BE2C (cell line): ENCODE data around the gene FILIP1.

Experiments
- DNase-seq: peaks from one replicate; pipeline ENCODE4 v3.0.0-alpha.2; 2020
- H3K27me3 ChIP-seq: fragments of 250-450 bp; sonication (Bioruptor Pico); 2 replicates; pipeline ENCODE4 v1.5.1; 2020; ENCODE audit warnings: mild to moderate bottlenecking
- H3K36me3 ChIP-seq: fragments of 250-450 bp; sonication (Bioruptor Pico); 2 replicates; pipeline ENCODE4 v1.5.1; 2020; ENCODE audit warnings: mild to moderate bottlenecking
- H3K4me1 ChIP-seq: fragments of 250-450 bp; sonication (Bioruptor Pico); 2 replicates; pipeline ENCODE4 v1.5.1; 2020
- H3K4me3 ChIP-seq: 2 replicates; pipeline ENCODE4 v1.5.1; 2011; ENCODE audit warnings: low read depth, low read length
- H3K9me3 ChIP-seq: fragments of 250-450 bp; sonication (Bioruptor Pico); 2 replicates; pipeline ENCODE4 v1.5.1; 2020
- TF ChIP-seq, protein P1 (sequence below): IDR thresholded peaks from 2 replicates; pipeline ENCODE4 v1.5.1; 2012; ENCODE audit warnings: mild to moderate bottlenecking, low read depth, low read length

Gene FILIP1

DNA sequence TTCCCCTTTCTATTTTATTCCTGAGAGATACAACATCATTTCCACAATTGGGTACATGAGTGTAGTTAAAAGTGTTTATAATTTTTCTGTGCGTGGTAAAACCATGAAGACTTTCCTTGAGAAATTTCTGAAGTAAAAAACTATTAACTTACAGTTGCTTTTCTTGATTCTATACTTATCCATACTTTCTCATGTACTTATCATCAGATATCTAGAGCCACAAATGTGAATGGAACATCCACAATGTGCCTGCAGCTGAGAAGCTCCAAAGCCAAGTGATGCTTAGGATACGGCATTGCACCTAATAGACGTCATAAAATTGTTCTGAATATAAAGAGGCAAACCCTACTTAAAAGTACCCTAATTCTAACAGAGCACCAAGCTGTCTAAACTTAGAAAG, 2.9 kb downstream of the FILIP1 start:
- no peaks in the 10 kb centered on the region; the same call in 1 of the 2 replicates for H3K9me3 ChIP-seq
- H3K4me1 ChIP-seq = no peaks in the 10 kb centered on the region
- no peaks in the 10 kb centered on the region for H3K36me3 ChIP-seq
- peaks cover 24% of the 10 kb centered on the region for H3K27me3 ChIP-seq
- H3K4me3 ChIP-seq = no peak overlapping the region
- DNase-seq = no peak
- TF ChIP-seq, protein P1, sequence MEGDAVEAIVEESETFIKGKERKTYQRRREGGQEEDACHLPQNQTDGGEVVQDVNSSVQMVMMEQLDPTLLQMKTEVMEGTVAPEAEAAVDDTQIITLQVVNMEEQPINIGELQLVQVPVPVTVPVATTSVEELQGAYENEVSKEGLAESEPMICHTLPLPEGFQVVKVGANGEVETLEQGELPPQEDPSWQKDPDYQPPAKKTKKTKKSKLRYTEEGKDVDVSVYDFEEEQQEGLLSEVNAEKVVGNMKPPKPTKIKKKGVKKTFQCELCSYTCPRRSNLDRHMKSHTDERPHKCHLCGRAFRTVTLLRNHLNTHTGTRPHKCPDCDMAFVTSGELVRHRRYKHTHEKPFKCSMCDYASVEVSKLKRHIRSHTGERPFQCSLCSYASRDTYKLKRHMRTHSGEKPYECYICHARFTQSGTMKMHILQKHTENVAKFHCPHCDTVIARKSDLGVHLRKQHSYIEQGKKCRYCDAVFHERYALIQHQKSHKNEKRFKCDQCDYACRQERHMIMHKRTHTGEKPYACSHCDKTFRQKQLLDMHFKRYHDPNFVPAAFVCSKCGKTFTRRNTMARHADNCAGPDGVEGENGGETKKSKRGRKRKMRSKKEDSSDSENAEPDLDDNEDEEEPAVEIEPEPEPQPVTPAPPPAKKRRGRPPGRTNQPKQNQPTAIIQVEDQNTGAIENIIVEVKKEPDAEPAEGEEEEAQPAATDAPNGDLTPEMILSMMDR = no peak

- Histone ChIP-seq H3K9me3 (no peaks in the 10 kb centered on the region; the same call in 1 of the 2 replicates), H3K27me3 (peaks cover 16% of the 10 kb centered on the region), H3K4me1 (no peaks in the 10 kb centered on the region), H3K36me3 (no peaks in the 10 kb centered on the region), H3K4me3 (no peak overlapping the region)
- TF ChIP-seq, protein P1 = no peak
- no peak for DNase-seq
These were observed 4.6 kb downstream of the FILIP1 start for GRCh38 chr6:75489025-75489424.

DNA sequence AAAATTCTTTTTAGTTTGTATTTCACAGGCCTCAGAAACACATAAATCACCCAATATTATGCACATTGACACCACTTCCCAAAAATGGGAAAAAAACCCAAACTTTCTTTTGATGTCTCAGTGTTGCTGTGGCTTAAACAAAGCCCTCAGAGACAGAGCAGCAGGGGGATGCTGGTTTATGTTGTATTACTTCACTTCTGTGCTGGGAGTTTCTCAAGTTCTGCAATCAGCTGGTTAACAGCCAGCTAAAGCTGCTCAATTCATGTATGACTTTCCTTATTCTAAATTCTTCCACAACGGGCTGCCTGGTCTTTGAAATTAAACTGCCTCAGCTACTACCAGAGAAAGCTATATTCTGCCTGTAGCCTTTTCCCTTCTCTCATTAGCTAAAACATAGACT, 5.6 kb downstream of the FILIP1 start:
- DNase-seq = no peak
- TF ChIP-seq, protein P1 = no peak

GRCh38 chr6:75486850-75487518, 6.6 kb downstream of the FILIP1 start:
- Histone ChIP-seq H3K4me1 (no peaks in the 10 kb centered on the region), H3K36me3 (no peaks in the 10 kb centered on the region), H3K9me3 (no peaks in the 10 kb centered on the region; the same call in 1 of the 2 replicates), H3K4me3 (no peak overlapping the region), H3K27me3 (no peaks in the 10 kb centered on the region; the same call in 1 of the 2 replicates)
- TF ChIP-seq, protein P1 = no peak
- no peak for DNase-seq

More for the DNA sequence above, 5.6 kb downstream of the FILIP1 start:
- Histone ChIP-seq H3K4me1 (no peaks in the 10 kb centered on the region), H3K36me3 (no peaks in the 10 kb centered on the region), H3K27me3 (peaks cover 6% of the 10 kb centered on the region), H3K4me3 (no peak overlapping the region), H3K9me3 (no peaks in the 10 kb centered on the region; the same call in 1 of the 2 replicates)

DNA sequence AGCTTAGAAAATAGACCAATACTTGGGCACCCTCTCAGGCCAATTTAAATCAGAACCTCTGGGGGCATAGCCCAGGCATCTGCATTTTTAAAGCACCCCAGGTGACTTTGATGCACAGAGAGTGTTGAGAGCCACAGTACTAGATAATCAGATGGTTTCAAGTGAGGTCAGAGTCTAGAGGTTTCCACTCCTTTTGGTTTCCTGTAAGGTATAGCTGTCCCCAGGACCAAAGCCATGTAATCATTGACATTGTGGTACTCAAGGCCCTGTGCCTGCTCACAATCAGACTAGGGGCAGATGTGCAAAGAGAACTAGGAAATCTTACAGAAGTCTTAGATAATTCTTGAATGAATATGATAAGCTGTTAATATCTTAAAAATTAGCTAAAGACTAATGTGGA, 9.1 kb downstream of the FILIP1 start:
- no peak for DNase-seq
- peaks cover 5% of the 10 kb centered on the region; the same call in 1 of the 2 replicates for H3K27me3 ChIP-seq
- H3K4me1 ChIP-seq = no peaks in the 10 kb centered on the region
- no peaks in the 10 kb centered on the region for H3K36me3 ChIP-seq
- TF ChIP-seq, protein P1 = no peak
- H3K9me3 ChIP-seq = no peaks in the 10 kb centered on the region
- H3K4me3 ChIP-seq = no peak overlapping the region

GRCh38 chr6:75483136-75483952, 10.3 kb downstream of the FILIP1 start:
- Histone ChIP-seq H3K36me3 (no peaks in the 10 kb centered on the region), H3K4me1 (no peaks in the 10 kb centered on the region), H3K9me3 (no peaks in the 10 kb centered on the region), H3K4me3 (no peak overlapping the region), H3K27me3 (peaks cover 5% of the 10 kb centered on the region; the same call in 1 of the 2 replicates)
- no peak for DNase-seq
- TF ChIP-seq, protein P1 = no peak
